Measurements from ENCODE around the gene FKBP8. TPM values are rescaled to one million over a fixed set of nuclear protein-coding genes. Genes with fewer than 3 reads are reported as not detected.
"Not testable (repeated sequence)": the region's sequence is repeated elsewhere in the genome, so short reads cannot be mapped to it uniquely, and the experiment has no call there.

FKBP8 gene
- polyA plus RNA-seq (115 to 222 TPM (median 150 TPM) in 3 replicates), polyA minus RNA-seq (83.9 to 177 TPM (median 171 TPM) in 3 replicates)
- 127 TPM for polyA plus RNA-seq (2011; ENCODE audit: low read depth)
- 120 and 306 TPM in 2 replicates for polyA plus RNA-seq (2011; cell fraction: cytosol; rRNA removed)
- 105 and 149 TPM in 2 replicates for polyA plus RNA-seq (2011; cell fraction: nucleus; rRNA removed)
- polyA plus RNA-seq (2012; ENCODE audit: low replicate concordance): 186 and 236 TPM in 2 replicates
- polyA minus RNA-seq (2011; cell fraction: cytosol; rRNA and poly(A)+ RNA removed): 500 TPM
- 70.7 and 90.7 TPM in 2 replicates for polyA minus RNA-seq (2011; cell fraction: nucleus; rRNA and poly(A)+ RNA removed)

- dilution Hi-C loops (cut with MboI; ENCODE audit: extremely low pct_ligation_motif_present, low sequenced_read_pairs): no loop called here
Observed at GRCh38 chr19:18542941-18543813, at the start of gene FKBP8. FKBP8 (minus strand) TSS chr19:18543573; CDS start chr19:18541970, 1,603 bp downstream.

GRCh38 chr19:18592732-18593131 lies 49.4 kb upstream of the FKBP8 start:
- FAIRE-seq; H3K4me3 ChIP-seq (ENCODE audit: control insufficient read depth in 2 of 3, extremely low read depth in 1 of 3, insufficient read depth in 2 of 3, low read depth in 1 of 3, low read length in 3 of 3); H3K36me3 ChIP-seq (ENCODE audit: control insufficient read depth in 2 of 2, extremely low read depth in 1 of 2, insufficient read depth in 2 of 2, low read length in 2 of 2); H3K79me2 ChIP-seq (ENCODE audit: control insufficient read depth, insufficient read depth, low read length); H3K9me3 ChIP-seq (ENCODE audit: control insufficient read depth, low read depth, low read length); H3K9ac ChIP-seq (ENCODE audit: control insufficient read depth, extremely low read depth, insufficient read depth, low read length); H3K4me2 ChIP-seq (ENCODE audit: control insufficient read depth, extremely low read depth, insufficient read depth, low read depth, low read length); H3K27ac ChIP-seq (ENCODE audit: control insufficient read depth, insufficient read depth, low read length); DNase-seq (ENCODE audit: low read depth, low spot score); dilution Hi-C loops (cut with MboI; ENCODE audit: extremely low pct_ligation_motif_present, low sequenced_read_pairs); H4K20me1 ChIP-seq (ENCODE audit: control insufficient read depth, extremely low read depth, insufficient read depth, low read length); H2AFZ ChIP-seq (ENCODE audit: control insufficient read depth, low read length); H3K9me1 ChIP-seq (ENCODE audit: control insufficient read depth, extremely low read depth, insufficient read depth, low read length); H3K27me3 ChIP-seq (ENCODE audit: control insufficient read depth, extremely low read depth, insufficient read depth, low read length): not testable (repeated sequence)
- peaks cover 13% of the 10 kb centered on the region for H3K4me1 ChIP-seq (ENCODE audit: control insufficient read depth, extremely low read depth, insufficient read depth, low read length)

More at GRCh38 chr19:18542941-18543813, at the start of gene FKBP8:
- Histone ChIP-seq H3K9me1 (ENCODE audit: control insufficient read depth, extremely low read depth, insufficient read depth, low read length) (no peaks in the 10 kb centered on the region), H3K4me3 (ENCODE audit: control insufficient read depth in 2 of 3, extremely low read depth in 1 of 3, insufficient read depth in 2 of 3, low read depth in 1 of 3, low read length in 3 of 3) (peak within 1 kb of the TSS; percentile 74 to 84 (median 79)), H3K27ac (ENCODE audit: control insufficient read depth, insufficient read depth, low read length) (peak within 1 kb of the TSS; percentile 52), H2AFZ (ENCODE audit: control insufficient read depth, low read length) (peak within 1 kb of the TSS; percentile 90), H3K4me1 (ENCODE audit: control insufficient read depth, extremely low read depth, insufficient read depth, low read length) (peaks cover 11% of the 10 kb centered on the region), H3K27me3 (ENCODE audit: control insufficient read depth, extremely low read depth, insufficient read depth, low read length) (no peaks in the 10 kb centered on the region), H3K9ac (ENCODE audit: control insufficient read depth, extremely low read depth, insufficient read depth, low read length) (peak within 1 kb of the TSS; percentile 80), H3K9me3 (ENCODE audit: control insufficient read depth, low read depth, low read length) (no peaks in the 10 kb centered on the region), H3K79me2 (ENCODE audit: control insufficient read depth, insufficient read depth, low read length) (peaks cover 13% of the 10 kb centered on the region), H3K4me2 (ENCODE audit: control insufficient read depth, extremely low read depth, insufficient read depth, low read depth, low read length) (peak within 1 kb of the TSS; percentile 98), H4K20me1 (ENCODE audit: control insufficient read depth, extremely low read depth, insufficient read depth, low read length) (no peaks in the 10 kb centered on the region), H3K36me3 (ENCODE audit: control insufficient read depth in 2 of 2, extremely low read depth in 1 of 2, insufficient read depth in 2 of 2, low read length in 2 of 2) (peaks cover 10 to 16% of the 10 kb centered on the region in 2 experiments)
- TF ChIP-seq EZH2 (IDR thresholded peaks at IDR 0.05; ENCODE audit: low read length): no peak
- no peak for TF ChIP-seq CTCF (optimal IDR thresholded peaks at IDR 0.05 in 1 of 3, IDR thresholded peaks at IDR 0.05 in 1 of 3, conservative IDR thresholded peaks at IDR 0.05 in 1 of 3; ENCODE audit: extremely low read depth in 1 of 3, insufficient read depth in 2 of 3, low read length in 3 of 3)
- no peak for DNase-seq (ENCODE audit: low read depth, low spot score)
- FAIRE-seq: no peak

Data from keratinocyte (primary cell).